ENCODE results near the gene TEX2.

TEX2 gene

GRCh38 chr17:64145751-64146417 is 117.2 kb downstream of the TEX2 start:
- H3K79me2 ChIP-seq (ENCODE audit: insufficient read depth, low read length), result peaks cover 13% of the 10 kb centered on the region; the same call in 1 of the 2 replicates
- H3K27me3 ChIP-seq (ENCODE audit: low read length), result no peaks in the 10 kb centered on the region
- TF ChIP-seq EZH2phosphoT487 (conservative IDR thresholded peaks at IDR 0.05; ENCODE audit: low read length) (no peak), CTCF (IDR thresholded peaks at IDR 0.05; ENCODE audit: insufficient read depth, low read length, poor library complexity, severe bottlenecking) (no peak)
- H2AFZ ChIP-seq (ENCODE audit: low read depth, low read length, severe bottlenecking), result peak overlapping the region; percentile 75
- peak overlapping the region; percentile 99 for H3K9ac ChIP-seq (ENCODE audit: low read length)
- H3K4me2 ChIP-seq (ENCODE audit: low read depth, low read length, poor library complexity, severe bottlenecking), result peak overlapping the region; percentile 71
- peak overlapping the region; percentile 82 for H3K4me3 ChIP-seq (ENCODE audit: insufficient read depth, low read length, poor library complexity, severe bottlenecking)
- no peaks in the 10 kb centered on the region for H4K20me1 ChIP-seq (ENCODE audit: low read depth, low read length)
- no peaks in the 10 kb centered on the region for H3K9me3 ChIP-seq (ENCODE audit: insufficient read depth, low read length)
- H3F3A ChIP-seq (ENCODE audit: insufficient read depth), result peaks cover 38% of the 10 kb centered on the region
- peaks cover 10% of the 10 kb centered on the region; the same call in 1 of the 2 replicates for H3K36me3 ChIP-seq (ENCODE audit: low read length)
- H3K9me2 ChIP-seq (replicated peaks; ENCODE audit: insufficient read depth, low read length), result no peaks in the 10 kb centered on the region
- peak overlapping the region; percentile 87 for H3K27ac ChIP-seq (ENCODE audit: low read depth, low read length)

GRCh38 chr17:64145375-64145750 is 117.7 kb downstream of the TEX2 start:
- H3K9me3 ChIP-seq (ENCODE audit: insufficient read depth, low read length), result no peaks in the 10 kb centered on the region
- no peak overlapping the region for H3K27ac ChIP-seq (ENCODE audit: low read depth, low read length)
- no peaks in the 10 kb centered on the region for H4K20me1 ChIP-seq (ENCODE audit: low read depth, low read length)
- peak overlapping the region; percentile 71 for H3K4me2 ChIP-seq (ENCODE audit: low read depth, low read length, poor library complexity, severe bottlenecking)
- peak overlapping the region; percentile 75 for H3K4me3 ChIP-seq (ENCODE audit: insufficient read depth, low read length, poor library complexity, severe bottlenecking)
- no peak for TF ChIP-seq EZH2phosphoT487 (conservative IDR thresholded peaks at IDR 0.05; ENCODE audit: low read length)
- no peak for TF ChIP-seq CTCF (IDR thresholded peaks at IDR 0.05; ENCODE audit: insufficient read depth, low read length, poor library complexity, severe bottlenecking)
- H2AFZ ChIP-seq (ENCODE audit: low read depth, low read length, severe bottlenecking), result peak overlapping the region; percentile 75
- H3K79me2 ChIP-seq (ENCODE audit: insufficient read depth, low read length), result peaks cover 13% of the 10 kb centered on the region; the same call in 1 of the 2 replicates
- peaks cover 38% of the 10 kb centered on the region for H3F3A ChIP-seq (ENCODE audit: insufficient read depth)
- H3K27me3 ChIP-seq (ENCODE audit: low read length), result no peaks in the 10 kb centered on the region
- peak overlapping the region; percentile 99 for H3K9ac ChIP-seq (ENCODE audit: low read length)
- no peaks in the 10 kb centered on the region for H3K9me2 ChIP-seq (replicated peaks; ENCODE audit: insufficient read depth, low read length)
- peaks cover 10% of the 10 kb centered on the region; the same call in 1 of the 2 replicates for H3K36me3 ChIP-seq (ENCODE audit: low read length)

- TF ChIP-seq EZH2phosphoT487 (conservative IDR thresholded peaks at IDR 0.05; ENCODE audit: low read length) (no peak), CTCF (IDR thresholded peaks at IDR 0.05; ENCODE audit: insufficient read depth, low read length, poor library complexity, severe bottlenecking) (no peak)
- Histone ChIP-seq H3K27ac (ENCODE audit: low read depth, low read length) (no peak overlapping the region), H3K79me2 (ENCODE audit: insufficient read depth, low read length) (no peaks in the 10 kb centered on the region), H3K36me3 (ENCODE audit: low read length) (no peaks in the 10 kb centered on the region), H3K9me2 (replicated peaks; ENCODE audit: insufficient read depth, low read length) (no peaks in the 10 kb centered on the region), H3K4me3 (ENCODE audit: insufficient read depth, low read length, poor library complexity, severe bottlenecking) (no peak overlapping the region), H3K9ac (ENCODE audit: low read length) (no peak overlapping the region), H2AFZ (ENCODE audit: low read depth, low read length, severe bottlenecking) (no peak overlapping the region), H3K4me2 (ENCODE audit: low read depth, low read length, poor library complexity, severe bottlenecking) (no peak overlapping the region), H3K9me3 (ENCODE audit: insufficient read depth, low read length) (no peaks in the 10 kb centered on the region), H4K20me1 (ENCODE audit: low read depth, low read length) (no peaks in the 10 kb centered on the region), H3F3A (ENCODE audit: insufficient read depth) (no peaks in the 10 kb centered on the region), H3K27me3 (ENCODE audit: low read length) (no peaks in the 10 kb centered on the region)
Measured at GRCh38 chr17:64139542-64139941, 123.5 kb downstream of the TEX2 start.

All from SU-DHL-6 (cell line).